Activated T-cell treated with anti-CD3 and anti-CD28 coated beads, Interleukin-2, amount 50 U/mL, for 4 hours (primary cell): ENCODE measurements around the gene NDEL1. TPM values are rescaled to one million over a fixed set of nuclear protein-coding genes. Genes with fewer than 3 reads are reported as not detected.

Source experiments
- ATAC-seq, 2 donors: fragments of 200-7000 bp; cut with Tn5 transposase; one replicate each; pipeline ENCODE4 v1.10.0; 2021
- DNase-seq: peaks from one replicate; pipeline ENCODE4 v3.0.0-alpha.2; 2020
- H3K27me3 Mint-ChIP-seq: one replicate; pipeline ENCODE4 v1.8.0; 2021; ENCODE audit warnings: low read depth, mixed read lengths
- H3K36me3 Mint-ChIP-seq: one replicate; pipeline ENCODE4 v1.8.0; 2022; ENCODE audit warnings: mixed read lengths; ENCODE audit not compliant: insufficient read depth
- H3K4me1 Mint-ChIP-seq: one replicate; pipeline ENCODE4 v1.8.0; 2021; ENCODE audit warnings: low read depth, mixed read lengths
- H3K4me3 Mint-ChIP-seq: one replicate; pipeline ENCODE4 v1.8.0; 2021; ENCODE audit warnings: mild to moderate bottlenecking, moderate library complexity, mixed read lengths
- H3K9me3 Mint-ChIP-seq: one replicate; pipeline ENCODE4 v1.8.0; 2021; ENCODE audit warnings: mixed read lengths
- total RNA-seq, 3 donors: library from RNA; stranded (reverse); gene quantifications; one replicate each; pipeline ENCODE4 v1.2.1, GENCODE V29; 2021

NDEL1 gene
- total RNA-seq, 3 donors from 2014 or later, result 49.0 to 51.7 (median 51.4) TPM

DNA sequence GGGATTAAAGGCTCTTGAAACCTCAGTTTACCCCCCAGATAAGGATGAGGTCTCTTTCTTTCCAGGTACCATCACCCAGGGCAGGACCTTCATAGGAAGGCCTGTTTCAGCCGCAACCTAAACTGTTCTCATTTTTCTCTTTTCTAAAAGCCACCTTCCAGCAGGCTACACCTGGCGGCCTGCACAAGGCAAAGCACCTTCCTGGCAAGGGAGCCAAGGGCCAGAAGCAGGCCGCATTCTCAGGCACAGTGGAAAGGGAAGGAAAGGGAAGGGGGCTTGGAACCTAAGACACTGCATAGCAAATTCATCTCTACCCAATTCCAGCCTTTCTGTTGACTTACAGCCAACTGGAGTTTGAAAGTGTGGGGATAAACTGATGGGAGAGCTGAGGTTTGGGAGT is 8.9 kb upstream of the NDEL1 start:
- no peak for ATAC-seq
- H3K4me1 Mint-ChIP-seq, result no peaks in the 10 kb centered on the region
- peaks cover 21% of the 10 kb centered on the region for H3K27me3 Mint-ChIP-seq
- H3K9me3 Mint-ChIP-seq, result no peaks in the 10 kb centered on the region
- DNase-seq, result no peak
- no peaks in the 10 kb centered on the region for H3K36me3 Mint-ChIP-seq
- no peak overlapping the region for H3K4me3 Mint-ChIP-seq

DNA sequence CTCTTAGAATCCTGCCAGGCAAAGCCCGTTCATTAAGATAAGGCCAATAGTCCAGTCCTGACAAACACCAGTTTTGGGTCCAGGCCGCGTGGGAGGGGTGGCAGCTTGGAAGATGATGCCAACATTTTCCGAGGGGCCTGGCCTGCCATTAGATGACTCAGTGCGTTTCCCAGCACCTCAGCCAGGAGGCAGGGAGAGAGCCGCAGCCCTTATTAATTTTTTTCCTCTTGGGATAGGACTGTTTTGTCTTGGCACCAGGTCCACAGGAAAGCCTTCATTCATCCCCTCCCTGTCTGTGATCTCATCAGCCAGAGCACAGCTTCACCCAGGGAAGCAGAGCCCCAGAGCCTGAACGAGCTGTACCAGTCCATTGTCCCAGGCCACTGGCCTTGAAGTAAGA is 4.7 kb upstream of the NDEL1 start:
- H3K4me3 Mint-ChIP-seq, result no peak overlapping the region
- H3K36me3 Mint-ChIP-seq, result no peaks in the 10 kb centered on the region
- peaks cover 3% of the 10 kb centered on the region for H3K4me1 Mint-ChIP-seq
- no peaks in the 10 kb centered on the region for H3K27me3 Mint-ChIP-seq
- H3K9me3 Mint-ChIP-seq, result no peaks in the 10 kb centered on the region
- ATAC-seq (no peak), DNase-seq (no peak)

DNA sequence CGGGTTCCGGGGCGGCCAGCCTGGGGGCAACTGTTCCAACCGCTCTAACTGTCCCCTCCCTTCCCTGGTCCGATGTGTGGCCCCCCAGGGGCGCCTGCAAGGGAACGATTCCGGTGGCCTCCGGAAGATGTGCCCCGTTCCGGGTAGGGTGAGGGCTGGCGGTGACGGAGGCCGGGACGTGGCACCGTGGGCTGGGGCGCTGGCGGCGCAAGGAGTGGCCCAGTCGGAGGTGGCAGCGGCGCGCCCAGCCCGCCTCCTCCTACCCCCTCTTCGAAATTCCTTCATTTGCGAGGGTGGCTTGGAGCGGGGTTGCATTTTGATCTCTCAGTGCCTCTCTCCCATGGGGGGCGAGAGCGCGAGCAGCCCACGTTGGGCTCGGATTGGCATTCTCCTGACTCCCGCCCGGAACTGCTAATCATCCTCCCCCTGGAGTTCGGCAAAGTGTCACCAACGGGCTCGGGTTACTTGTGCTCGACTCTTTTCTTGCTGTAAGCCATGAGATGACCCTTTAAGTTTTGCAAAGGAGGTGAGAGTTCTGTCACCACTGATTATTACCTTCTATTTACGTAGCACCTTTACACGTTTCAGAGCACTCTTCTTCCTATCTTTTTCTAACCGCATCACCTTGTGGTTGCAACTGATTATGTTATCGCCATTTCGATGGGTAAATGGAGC is 622 bp downstream of the NDEL1 start:
- peak overlapping the region; percentile 98 for H3K4me3 Mint-ChIP-seq
- no peaks in the 10 kb centered on the region for H3K27me3 Mint-ChIP-seq
- no peaks in the 10 kb centered on the region for H3K9me3 Mint-ChIP-seq
- peaks cover 7% of the 10 kb centered on the region for H3K36me3 Mint-ChIP-seq
- peak; percentile 50 for DNase-seq
- peaks cover 43% of the 10 kb centered on the region for H3K4me1 Mint-ChIP-seq
- peak; percentile 71 to 72 for ATAC-seq

DNA sequence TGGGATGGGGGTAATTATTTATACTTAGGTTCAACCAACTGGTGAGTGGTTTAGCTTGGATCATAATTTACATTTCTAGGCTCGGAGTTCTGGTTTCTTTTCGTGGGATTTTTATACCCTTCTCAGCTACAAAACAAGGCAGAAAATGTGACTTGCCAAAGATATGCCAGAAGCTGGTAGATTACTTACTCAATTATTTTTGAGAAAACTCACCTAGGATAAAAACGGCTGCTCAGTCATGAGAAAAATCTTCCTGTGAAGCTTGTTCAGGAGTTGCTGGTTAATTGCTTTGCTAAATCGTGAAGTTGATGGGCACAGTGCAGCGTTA is 1.1 kb downstream of the NDEL1 start:
- no peaks in the 10 kb centered on the region for H3K27me3 Mint-ChIP-seq
- no peaks in the 10 kb centered on the region for H3K9me3 Mint-ChIP-seq
- DNase-seq (no peak), ATAC-seq (no peak)
- peaks cover 47% of the 10 kb centered on the region for H3K4me1 Mint-ChIP-seq
- H3K4me3 Mint-ChIP-seq, result peak overlapping the region; percentile 98
- peaks cover 7% of the 10 kb centered on the region for H3K36me3 Mint-ChIP-seq

DNA sequence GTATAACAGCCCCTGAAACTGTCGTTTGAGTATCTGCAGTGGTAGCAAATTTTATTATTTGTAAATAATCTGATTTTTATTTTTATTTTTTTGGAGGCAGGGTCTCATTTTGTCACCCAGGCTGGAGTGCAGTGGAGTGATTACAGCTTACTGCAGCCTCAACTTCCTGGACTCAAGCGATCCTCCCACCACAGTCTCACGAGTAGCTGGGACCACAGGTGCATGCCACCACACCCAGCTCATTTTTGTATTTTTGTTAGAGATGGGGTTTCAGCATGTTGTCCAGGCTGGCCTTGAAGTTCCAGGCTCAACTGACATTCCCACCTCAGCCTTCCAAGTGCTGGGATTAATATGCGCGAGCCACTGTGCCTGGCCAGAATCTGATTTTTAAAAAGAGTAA is 2.8 kb downstream of the NDEL1 start:
- ATAC-seq (no peak), DNase-seq (no peak)
- peaks cover 7% of the 10 kb centered on the region for H3K36me3 Mint-ChIP-seq
- H3K27me3 Mint-ChIP-seq, result no peaks in the 10 kb centered on the region
- peak overlapping the region; percentile 60 for H3K4me3 Mint-ChIP-seq
- peaks cover 59% of the 10 kb centered on the region for H3K4me1 Mint-ChIP-seq
- no peaks in the 10 kb centered on the region for H3K9me3 Mint-ChIP-seq

DNA sequence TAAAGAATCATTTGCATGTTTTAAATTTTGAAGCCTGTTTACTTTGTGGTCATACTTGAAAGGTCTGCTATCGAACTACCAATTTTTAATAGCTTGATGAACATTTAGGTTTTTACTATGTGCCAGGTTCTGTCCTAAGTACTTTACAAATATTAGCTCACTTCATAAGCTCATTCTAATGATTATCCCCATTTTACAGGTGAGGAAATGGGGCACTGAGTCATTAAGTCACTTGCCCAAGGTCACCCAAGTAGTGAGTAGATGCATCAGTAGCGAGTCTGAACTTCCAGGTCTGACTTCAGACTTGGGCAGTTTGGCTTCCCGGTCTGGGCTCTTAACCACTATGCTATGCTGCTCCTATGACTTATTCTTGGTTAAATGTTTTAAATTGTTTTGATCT is 4.0 kb downstream of the NDEL1 start:
- ATAC-seq (no peak), DNase-seq (no peak)
- Mint-ChIP-seq H3K9me3 (no peaks in the 10 kb centered on the region), H3K4me3 (no peak overlapping the region), H3K4me1 (peaks cover 68% of the 10 kb centered on the region), H3K36me3 (peaks cover 9% of the 10 kb centered on the region), H3K27me3 (no peaks in the 10 kb centered on the region)

DNA sequence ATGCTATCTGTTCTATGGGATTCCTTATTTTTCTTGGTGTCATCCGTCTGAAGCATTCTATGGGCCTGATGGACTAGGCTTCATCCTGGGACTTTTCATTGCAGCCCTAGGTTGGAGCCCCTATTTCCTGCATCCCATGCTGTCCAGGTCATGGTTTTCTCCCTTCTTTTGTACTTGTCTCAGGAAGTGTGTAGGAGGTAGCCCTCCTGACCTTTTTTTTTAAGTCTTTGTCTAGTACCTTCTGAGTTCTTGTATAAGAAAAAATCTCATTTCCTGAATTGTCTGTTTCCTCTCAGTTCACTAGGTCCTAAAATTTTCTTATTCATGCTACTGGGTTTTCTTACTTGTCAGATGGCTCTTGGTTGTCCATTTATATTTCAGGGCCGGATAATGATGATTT is 6.0 kb downstream of the NDEL1 start:
- ATAC-seq (no peak), DNase-seq (no peak)
- no peaks in the 10 kb centered on the region for H3K9me3 Mint-ChIP-seq
- peak overlapping the region; percentile 30 for H3K4me3 Mint-ChIP-seq
- peaks cover 61% of the 10 kb centered on the region for H3K4me1 Mint-ChIP-seq
- no peaks in the 10 kb centered on the region for H3K27me3 Mint-ChIP-seq
- H3K36me3 Mint-ChIP-seq, result peaks cover 22% of the 10 kb centered on the region

DNA sequence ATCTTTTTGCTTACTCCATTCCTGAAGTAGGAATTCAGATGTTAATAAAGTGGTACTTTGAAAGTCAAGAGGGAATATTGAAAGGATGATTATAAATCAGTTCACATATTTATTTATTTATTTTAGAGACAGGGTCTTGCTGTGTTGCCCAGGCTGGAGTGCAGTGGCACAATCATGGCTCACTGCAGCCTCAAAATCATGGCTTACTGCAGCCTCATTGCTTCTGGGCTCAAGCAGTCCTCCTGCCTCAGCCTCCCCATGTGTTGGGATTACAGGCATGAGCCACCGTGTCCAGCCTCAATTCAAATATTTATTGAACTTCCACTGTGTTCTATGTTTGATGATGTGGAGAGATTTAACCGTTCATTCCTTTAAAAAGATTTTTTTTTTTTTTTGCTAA is 6.6 kb downstream of the NDEL1 start:
- no peaks in the 10 kb centered on the region for H3K27me3 Mint-ChIP-seq
- H3K36me3 Mint-ChIP-seq, result peaks cover 26% of the 10 kb centered on the region
- no peak overlapping the region for H3K4me3 Mint-ChIP-seq
- no peaks in the 10 kb centered on the region for H3K9me3 Mint-ChIP-seq
- H3K4me1 Mint-ChIP-seq, result peaks cover 57% of the 10 kb centered on the region
- ATAC-seq (no peak), DNase-seq (no peak)

DNA sequence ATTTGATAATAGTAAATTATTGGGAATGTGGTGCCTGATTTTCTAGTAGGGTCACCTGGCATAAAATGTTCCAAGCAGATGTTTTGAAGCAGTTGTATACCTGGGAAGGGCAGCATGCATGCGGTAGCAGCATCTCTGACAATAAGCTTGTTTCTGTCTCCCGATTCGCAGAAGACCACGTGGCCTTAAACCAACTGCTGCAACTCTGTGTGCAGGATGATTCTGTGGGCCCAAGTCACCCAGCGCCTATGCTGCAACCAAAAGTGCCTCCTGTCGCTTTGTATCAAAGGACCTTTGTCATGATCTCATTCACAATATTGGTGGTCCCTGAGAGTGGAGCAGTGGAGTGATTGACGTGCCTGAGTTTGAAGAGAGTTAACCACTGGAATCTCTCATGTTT is 8.1 kb downstream of the NDEL1 start:
- H3K36me3 Mint-ChIP-seq, result peaks cover 33% of the 10 kb centered on the region
- DNase-seq (no peak), ATAC-seq (no peak)
- peaks cover 44% of the 10 kb centered on the region for H3K4me1 Mint-ChIP-seq
- no peak overlapping the region for H3K4me3 Mint-ChIP-seq
- H3K27me3 Mint-ChIP-seq, result no peaks in the 10 kb centered on the region
- no peaks in the 10 kb centered on the region for H3K9me3 Mint-ChIP-seq

DNA sequence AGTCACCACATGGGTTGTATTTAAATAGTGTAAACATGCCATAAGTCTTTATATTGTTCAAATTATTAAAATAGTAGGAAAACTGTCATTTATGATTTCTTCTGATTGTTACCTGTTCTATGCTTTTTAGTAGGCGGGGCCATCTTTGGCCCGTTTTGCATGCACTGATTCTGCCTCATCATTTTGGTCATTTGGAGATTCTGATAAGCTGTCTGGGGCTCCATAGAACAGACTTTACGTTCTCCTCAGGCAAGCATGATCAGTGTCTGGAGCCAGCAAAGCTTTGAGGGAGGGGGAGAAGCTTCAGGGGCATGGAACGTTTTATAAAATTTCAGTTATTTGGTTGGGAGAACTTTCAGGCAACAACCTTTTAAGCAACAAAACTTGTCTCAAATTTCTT is 8.8 kb downstream of the NDEL1 start:
- Mint-ChIP-seq H3K9me3 (no peaks in the 10 kb centered on the region), H3K4me3 (no peak overlapping the region), H3K4me1 (peaks cover 40% of the 10 kb centered on the region), H3K27me3 (no peaks in the 10 kb centered on the region), H3K36me3 (peaks cover 34% of the 10 kb centered on the region)
- no peak for DNase-seq
- ATAC-seq, result no peak

DNA sequence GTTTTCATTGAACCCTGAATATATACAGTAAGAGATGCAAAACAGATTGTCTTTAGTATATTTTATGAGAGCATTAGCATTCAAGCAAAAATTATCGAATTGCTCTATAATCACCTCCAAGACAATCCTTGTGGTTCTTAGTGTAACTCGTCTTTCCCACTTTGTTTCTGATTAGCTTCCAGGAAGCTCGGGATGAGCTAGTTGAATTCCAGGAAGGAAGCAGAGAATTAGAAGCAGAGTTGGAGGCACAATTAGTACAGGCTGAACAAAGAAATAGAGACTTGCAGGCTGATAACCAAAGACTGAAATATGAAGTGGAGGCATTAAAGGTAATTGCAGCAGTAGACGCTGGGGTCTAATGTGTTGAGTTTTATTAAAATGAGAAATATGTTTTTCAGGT is 9.9 kb downstream of the NDEL1 start:
- H3K27me3 Mint-ChIP-seq, result no peaks in the 10 kb centered on the region
- H3K4me3 Mint-ChIP-seq, result no peak overlapping the region
- peaks cover 35% of the 10 kb centered on the region for H3K36me3 Mint-ChIP-seq
- ATAC-seq (no peak), DNase-seq (no peak)
- H3K9me3 Mint-ChIP-seq, result no peaks in the 10 kb centered on the region
- peaks cover 31% of the 10 kb centered on the region for H3K4me1 Mint-ChIP-seq

DNA sequence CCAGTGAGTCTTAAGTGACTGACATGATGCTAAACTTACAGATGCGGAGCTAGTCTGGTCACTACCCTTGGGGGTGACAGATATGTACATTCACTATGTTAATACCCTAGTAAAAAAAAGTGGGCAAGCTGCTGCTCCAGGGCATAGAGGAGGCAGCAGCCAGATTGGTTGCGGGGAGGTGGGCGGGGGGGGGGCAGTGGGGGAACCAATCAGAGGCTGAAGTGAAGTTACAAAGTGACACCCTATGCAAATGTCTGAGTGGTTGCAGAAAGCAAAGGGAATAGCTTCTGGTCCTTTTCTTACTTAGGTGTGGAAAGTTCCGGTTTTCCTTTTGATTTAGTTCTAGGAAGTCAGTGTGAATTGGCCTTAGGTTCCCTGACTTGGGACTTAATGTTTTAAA is 12.1 kb downstream of the NDEL1 start:
- no peaks in the 10 kb centered on the region for H3K9me3 Mint-ChIP-seq
- H3K4me1 Mint-ChIP-seq, result peaks cover 16% of the 10 kb centered on the region
- DNase-seq, result no peak
- H3K4me3 Mint-ChIP-seq, result no peak overlapping the region
- H3K36me3 Mint-ChIP-seq, result peaks cover 50% of the 10 kb centered on the region
- ATAC-seq, result no peak
- H3K27me3 Mint-ChIP-seq, result no peaks in the 10 kb centered on the region

DNA sequence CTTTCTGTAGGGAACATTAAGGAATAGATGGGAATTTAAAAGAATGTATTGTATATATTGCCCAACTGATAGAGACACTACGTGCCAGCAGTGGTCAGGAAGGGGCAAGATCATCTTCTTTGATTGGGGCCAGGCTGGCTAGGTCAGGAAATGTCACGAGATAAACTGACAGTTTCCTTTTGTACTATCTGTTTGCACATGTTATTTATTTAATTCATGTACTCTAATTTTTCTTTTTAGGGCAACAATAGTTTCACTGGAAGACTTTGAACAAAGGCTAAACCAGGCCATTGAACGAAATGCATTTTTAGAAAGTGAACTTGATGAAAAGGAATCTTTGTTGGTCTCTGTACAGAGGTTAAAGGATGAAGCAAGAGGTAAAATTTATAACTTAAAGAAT is 12.6 kb downstream of the NDEL1 start:
- H3K4me3 Mint-ChIP-seq, result no peak overlapping the region
- H3K27me3 Mint-ChIP-seq, result no peaks in the 10 kb centered on the region
- H3K9me3 Mint-ChIP-seq, result no peaks in the 10 kb centered on the region

DNA sequence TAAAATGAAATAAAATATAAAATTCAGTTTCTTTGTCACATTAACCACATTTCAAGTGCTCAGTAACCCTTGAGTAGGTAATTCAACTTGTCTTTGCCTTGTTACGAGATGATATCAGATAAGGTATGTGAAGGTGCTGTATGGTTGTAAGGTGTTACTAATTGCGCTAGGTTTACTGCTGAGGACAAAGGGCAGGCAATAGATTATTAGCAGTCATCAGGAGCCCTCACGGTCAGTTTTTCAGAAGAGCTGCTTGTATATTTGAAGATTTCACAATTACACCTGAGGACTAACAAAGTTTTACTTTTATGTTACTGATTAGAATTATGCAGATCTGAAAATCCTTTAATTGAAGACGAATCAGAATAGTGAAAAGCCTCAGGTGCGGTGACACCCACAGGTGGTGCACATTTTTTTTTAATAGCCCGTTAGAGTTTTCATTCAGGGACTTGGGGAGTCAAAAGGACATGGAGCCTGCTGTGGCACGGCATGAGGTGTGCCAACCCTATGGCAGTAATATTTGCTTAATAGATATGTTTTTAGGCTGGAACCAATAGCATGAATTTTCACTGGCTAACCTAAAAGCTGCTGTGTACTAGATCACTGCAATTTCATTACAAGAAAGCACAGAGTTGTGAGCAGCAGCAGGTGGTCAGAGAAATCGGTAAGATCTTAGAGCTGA is 16.4 kb downstream of the NDEL1 start:
- Mint-ChIP-seq H3K4me1 (peaks cover 7% of the 10 kb centered on the region), H3K4me3 (no peak overlapping the region), H3K9me3 (no peaks in the 10 kb centered on the region), H3K36me3 (peaks cover 47% of the 10 kb centered on the region), H3K27me3 (no peaks in the 10 kb centered on the region)
- ATAC-seq, result no peak
- DNase-seq, result no peak

More for the DNA sequence above, 12.6 kb downstream of the NDEL1 start:
- DNase-seq (no peak), ATAC-seq (no peak)
- H3K36me3 Mint-ChIP-seq, result peaks cover 50% of the 10 kb centered on the region
- H3K4me1 Mint-ChIP-seq, result peaks cover 11% of the 10 kb centered on the region

DNA sequence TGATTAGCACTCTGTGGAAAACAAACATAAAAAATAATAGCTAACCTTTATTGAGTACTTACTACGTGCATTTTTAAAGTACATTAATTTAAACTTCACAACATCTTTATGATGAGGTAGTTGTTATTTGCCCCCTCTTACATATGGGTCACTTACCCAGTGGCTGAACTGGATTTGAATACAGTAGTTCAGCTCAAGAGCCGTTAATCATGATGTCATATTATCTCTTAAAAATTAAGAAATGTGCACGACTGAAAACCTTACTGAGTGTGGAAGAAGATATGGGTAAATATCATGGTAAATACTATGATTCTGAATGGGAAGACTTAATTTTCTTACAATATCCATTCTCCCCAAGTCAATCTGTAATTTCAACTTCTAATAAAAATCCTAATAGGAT is 17.6 kb downstream of the NDEL1 start:
- Mint-ChIP-seq H3K9me3 (no peaks in the 10 kb centered on the region), H3K36me3 (peaks cover 49% of the 10 kb centered on the region), H3K27me3 (no peaks in the 10 kb centered on the region)

More for the DNA sequence above, 17.6 kb downstream of the NDEL1 start:
- Mint-ChIP-seq H3K4me3 (no peak overlapping the region), H3K4me1 (peaks cover 14% of the 10 kb centered on the region)
- DNase-seq, result no peak
- ATAC-seq, result no peak
